ENCODE results near the gene TMEM243. TPM values are rescaled to one million over a fixed set of nuclear protein-coding genes. Genes with fewer than 3 reads are reported as not detected.

The TMEM243 gene
- total and polyA plus RNA-seq, 10 of the 15 experiments (the other 5 are each of a cell fraction or from before 2014, with no cell fraction given), result 47.8 to 170 (median 77.9) TPM

GRCh38 chr7:87216701-87217508 is 2.6 kb downstream of the TMEM243 start (continued):
- TF ChIP-seq, protein P1, sequence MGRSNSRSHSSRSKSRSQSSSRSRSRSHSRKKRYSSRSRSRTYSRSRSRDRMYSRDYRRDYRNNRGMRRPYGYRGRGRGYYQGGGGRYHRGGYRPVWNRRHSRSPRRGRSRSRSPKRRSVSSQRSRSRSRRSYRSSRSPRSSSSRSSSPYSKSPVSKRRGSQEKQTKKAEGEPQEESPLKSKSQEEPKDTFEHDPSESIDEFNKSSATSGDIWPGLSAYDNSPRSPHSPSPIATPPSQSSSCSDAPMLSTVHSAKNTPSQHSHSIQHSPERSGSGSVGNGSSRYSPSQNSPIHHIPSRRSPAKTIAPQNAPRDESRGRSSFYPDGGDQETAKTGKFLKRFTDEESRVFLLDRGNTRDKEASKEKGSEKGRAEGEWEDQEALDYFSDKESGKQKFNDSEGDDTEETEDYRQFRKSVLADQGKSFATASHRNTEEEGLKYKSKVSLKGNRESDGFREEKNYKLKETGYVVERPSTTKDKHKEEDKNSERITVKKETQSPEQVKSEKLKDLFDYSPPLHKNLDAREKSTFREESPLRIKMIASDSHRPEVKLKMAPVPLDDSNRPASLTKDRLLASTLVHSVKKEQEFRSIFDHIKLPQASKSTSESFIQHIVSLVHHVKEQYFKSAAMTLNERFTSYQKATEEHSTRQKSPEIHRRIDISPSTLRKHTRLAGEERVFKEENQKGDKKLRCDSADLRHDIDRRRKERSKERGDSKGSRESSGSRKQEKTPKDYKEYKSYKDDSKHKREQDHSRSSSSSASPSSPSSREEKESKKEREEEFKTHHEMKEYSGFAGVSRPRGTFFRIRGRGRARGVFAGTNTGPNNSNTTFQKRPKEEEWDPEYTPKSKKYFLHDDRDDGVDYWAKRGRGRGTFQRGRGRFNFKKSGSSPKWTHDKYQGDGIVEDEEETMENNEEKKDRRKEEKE (IDR thresholded peaks at IDR 0.05), result no peak
- TF ChIP-seq RAD21 (IDR thresholded peaks at IDR 0.05; ENCODE audit: insufficient read depth, low read depth, low read length) (0 out of 2 replicates have a peak, but pooled peaks have one; percentile 1), BCL3 (IDR thresholded peaks at IDR 0.05; ENCODE audit: borderline replicate concordance, insufficient read depth, low read depth, low read length, poor library complexity, severe bottlenecking) (peak; percentile 63), PAX5 (IDR thresholded peaks at IDR 0.05; ENCODE audit: borderline replicate concordance, low read depth, low read length) (peak; percentile 95), BACH1 (IDR thresholded peaks at IDR 0.05; ENCODE audit: borderline replicate concordance) (peak; percentile 70; the same call in 1 of the 2 replicates), EED (IDR thresholded peaks at IDR 0.05; ENCODE audit: low read depth) (peak; percentile 81), ZNF592 (IDR thresholded peaks at IDR 0.05) (no peak), TCF12 (IDR thresholded peaks at IDR 0.05; ENCODE audit: low read depth, low read length) (peak; percentile 62), SIN3A (IDR thresholded peaks at IDR 0.05; ENCODE audit: low read depth, low read length) (0 out of 2 replicates have a peak, but pooled peaks have one; percentile 74), JUNB (IDR thresholded peaks at IDR 0.05) (peak; percentile 94), SMC3 (IDR thresholded peaks at IDR 0.05; ENCODE audit: borderline replicate concordance, low read length) (no peak), NBN (IDR thresholded peaks at IDR 0.05) (peak; percentile 78), SKIL (IDR thresholded peaks at IDR 0.05; ENCODE audit: low read depth, poor library complexity, severe bottlenecking) (peak; percentile 95), BMI1 (IDR thresholded peaks at IDR 0.05; ENCODE audit: borderline replicate concordance) (peak; percentile 75)
- TF ChIP-seq, protein P2, sequence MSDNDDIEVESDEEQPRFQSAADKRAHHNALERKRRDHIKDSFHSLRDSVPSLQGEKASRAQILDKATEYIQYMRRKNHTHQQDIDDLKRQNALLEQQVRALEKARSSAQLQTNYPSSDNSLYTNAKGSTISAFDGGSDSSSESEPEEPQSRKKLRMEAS (IDR thresholded peaks at IDR 0.05; ENCODE audit: low read depth, low read length), result no peak

All from GM12878 (cell line).